Mesendoderm (in vitro differentiated cells): ENCODE measurements around the gene HELZ2.

Experiments
- DNase-seq: peaks from one replicate; pipeline ENCODE4 v3.0.0; 2013
- H2AK5ac ChIP-seq: 2 replicates; pipeline ENCODE4 v1.6.1; 2013; ENCODE audit warnings: low read length, inconsistent platforms
- H2BK120ac ChIP-seq: 2 replicates; pipeline ENCODE4 v1.6.1; 2013; ENCODE audit warnings: low read depth, mild to moderate bottlenecking, low read length, moderate library complexity, mixed read lengths
- H2BK15ac ChIP-seq: replicated peaks from 2 replicates; pipeline ENCODE4 v1.6.1; 2013; ENCODE audit warnings: low read depth, mild to moderate bottlenecking, moderate library complexity
- H2BK5ac ChIP-seq: 2 replicates; pipeline ENCODE4 v1.6.1; 2013; ENCODE audit warnings: low read length, inconsistent platforms
- H3K18ac ChIP-seq: 2 replicates; pipeline ENCODE4 v1.6.1; 2013; ENCODE audit warnings: mild to moderate bottlenecking, low read length, mixed read lengths
- H3K23ac ChIP-seq: one replicate; pipeline ENCODE4 v1.6.1; 2013; ENCODE audit warnings: low read length
- H3K27ac ChIP-seq: 2 replicates; pipeline ENCODE4 v1.5.1; 2013; ENCODE audit warnings: low read depth, mild to moderate bottlenecking, inconsistent platforms, low read length, moderate library complexity
- H3K27me3 ChIP-seq: 2 replicates; pipeline ENCODE4 v1.6.1; 2013; ENCODE audit warnings: low read length, control low read depth, mild to moderate bottlenecking, inconsistent platforms; ENCODE audit not compliant: insufficient read depth, poor library complexity
- H3K36me3 ChIP-seq: 2 replicates; pipeline ENCODE4 v1.6.1; 2013; ENCODE audit warnings: low read length, inconsistent platforms; ENCODE audit not compliant: control insufficient read depth, insufficient read depth
- H3K4ac ChIP-seq: one replicate; pipeline ENCODE4 v1.6.1; 2013; ENCODE audit warnings: low read depth, mild to moderate bottlenecking, low read length, moderate library complexity
- H3K4me1 ChIP-seq: 2 replicates; pipeline ENCODE4 v1.6.1; 2013; ENCODE audit warnings: low read depth, low read length, inconsistent platforms; ENCODE audit not compliant: control insufficient read depth
- H3K4me2 ChIP-seq: 2 replicates; pipeline ENCODE4 v1.6.1; 2013; ENCODE audit warnings: low read length
- H3K4me3 ChIP-seq: 2 replicates; pipeline ENCODE4 v1.5.1; 2013; ENCODE audit warnings: mild to moderate bottlenecking, low read length
- H3K56ac ChIP-seq: one replicate; pipeline ENCODE4 v1.6.1; 2013; ENCODE audit warnings: low read length
- H3K79me1 ChIP-seq: 2 replicates; pipeline ENCODE4 v1.6.1; 2013; ENCODE audit warnings: low read length, inconsistent platforms
- H3K79me2 ChIP-seq: 2 replicates; pipeline ENCODE4 v1.6.1; 2013; ENCODE audit warnings: mild to moderate bottlenecking, low read length; ENCODE audit not compliant: control insufficient read depth, insufficient read depth
- H3K9ac ChIP-seq: 2 replicates; pipeline ENCODE4 v1.6.1; 2013; ENCODE audit warnings: low read length, inconsistent platforms
- H4K5ac ChIP-seq: one replicate; pipeline ENCODE4 v1.6.1; 2013; ENCODE audit warnings: low read length
- H4K8ac ChIP-seq: one replicate; pipeline ENCODE4 v1.6.1; 2013; ENCODE audit warnings: low read depth, mild to moderate bottlenecking, control low read depth, low read length, moderate library complexity
- WGBS: extraction: QIAGEN DNeasy Blood & Tissue Kit; methylation state at CpG from one replicate; pipeline ENCODE4 v1.1.7; 2013; ENCODE audit warnings: low lambda C conversion rate, missing lambda C conversion rate; ENCODE audit not compliant: insufficient coverage; ENCODE audit errors: extremely low coverage; 5-methylcytosine and 5-hydroxymethylcytosine counted together

HELZ2 gene

DNA sequence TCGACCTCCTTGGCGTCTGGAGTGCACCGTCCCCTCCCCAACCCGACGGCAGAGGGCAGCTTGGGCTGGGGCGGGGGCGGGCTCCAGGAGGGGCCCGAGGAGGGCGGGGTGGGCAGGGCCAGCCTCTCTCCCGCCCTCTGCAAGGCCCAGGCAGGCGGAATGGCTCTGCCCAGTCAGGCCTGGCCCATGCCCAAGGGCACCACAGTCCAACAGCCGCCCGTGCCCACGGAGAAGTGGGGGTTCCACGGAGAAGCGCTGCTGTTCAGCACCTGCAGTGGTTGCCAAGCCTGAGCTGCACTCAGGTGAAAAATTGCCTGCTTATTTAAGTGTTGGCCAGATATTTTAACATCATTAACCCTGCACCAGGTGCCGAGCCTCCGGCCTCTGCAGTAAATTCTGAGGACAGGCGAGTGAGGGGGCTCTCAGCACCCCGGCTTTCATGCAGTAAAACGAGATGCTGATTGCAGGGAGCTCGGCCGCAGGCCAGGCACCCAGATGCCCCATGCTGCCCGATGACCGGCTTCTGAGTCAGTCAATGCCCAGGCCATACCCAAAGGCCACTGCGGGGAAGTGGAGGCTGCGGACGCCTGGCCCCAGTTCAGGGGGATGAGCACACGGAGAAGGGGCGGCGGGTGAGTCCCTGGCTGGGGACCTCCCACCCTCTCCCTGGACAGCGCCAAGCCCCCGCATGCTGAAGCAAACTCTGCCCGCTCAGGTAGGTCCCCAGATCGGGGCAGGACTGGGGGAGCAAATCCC lies 26.1 kb downstream of the HELZ2 start, which contains the start of gene SRMS:
SRMS (minus strand) TSS at position 25 of the 756 bp plus-strand sequence. CDS start 286 bp downstream, outside the sequence.
- Histone ChIP-seq H2BK15ac (no peak within 1 kb of the TSS), H3K56ac (peak within 1 kb of the TSS; percentile 74), H3K9ac (no peak within 1 kb of the TSS), H3K79me1 (no peaks in the 10 kb centered on the region), H2BK120ac (no peak within 1 kb of the TSS), H3K27ac (no peak within 1 kb of the TSS), H4K5ac (no peak within 1 kb of the TSS), H4K8ac (no peak within 1 kb of the TSS), H3K4me1 (peaks cover under 1% of the 10 kb centered on the region), H3K79me2 (no peaks in the 10 kb centered on the region), H3K27me3 (no peaks in the 10 kb centered on the region), H3K4me2 (no peak within 1 kb of the TSS), H2BK5ac (no peak within 1 kb of the TSS), H3K4me3 (no peak within 1 kb of the TSS), H3K18ac (no peak within 1 kb of the TSS), H2AK5ac (no peak within 1 kb of the TSS), H3K4ac (no peak within 1 kb of the TSS), H3K36me3 (no peaks in the 10 kb centered on the region), H3K23ac (no peak within 1 kb of the TSS)
- DNase-seq, result peak; percentile 39
- WGBS, result no CpG with 5 or more reads among the region's 35 CpGs

DNA sequence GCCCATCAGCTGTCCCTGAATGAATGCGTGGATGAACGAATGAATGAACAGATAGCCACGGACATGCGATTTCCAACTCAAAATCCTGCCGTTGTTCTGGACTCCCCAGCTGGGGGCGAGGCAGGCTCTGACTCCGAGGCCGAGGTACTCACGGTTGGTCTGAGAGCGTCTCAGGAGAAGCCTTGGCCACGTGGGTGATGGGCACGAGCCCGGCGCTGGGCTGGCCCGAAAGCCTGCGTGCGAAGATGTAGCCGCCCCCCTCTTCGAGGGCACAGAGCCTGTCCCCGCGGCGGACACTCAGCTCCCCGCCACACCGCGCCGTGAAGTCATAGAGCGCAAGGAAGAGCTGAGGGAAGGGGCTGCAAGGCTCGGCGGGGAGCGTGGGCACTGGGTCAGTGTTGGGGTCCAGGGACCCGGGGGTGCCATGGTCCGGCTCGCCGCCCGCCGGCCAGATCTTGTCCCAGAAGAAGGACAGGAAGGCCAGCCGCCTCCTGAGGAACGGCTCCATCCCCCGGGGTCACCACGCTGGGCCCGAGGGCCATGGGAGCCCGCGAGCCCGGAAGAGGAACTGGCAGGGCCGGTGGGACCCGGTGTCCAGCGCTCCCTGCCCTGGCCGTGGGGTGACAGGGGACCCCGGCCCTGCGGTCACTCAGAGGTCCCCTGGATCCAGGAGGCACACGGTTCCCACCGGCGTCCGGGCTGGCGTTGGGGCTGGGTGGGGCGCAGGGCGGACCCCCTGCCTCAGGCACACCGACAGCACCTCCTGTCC lies 26.9 kb downstream of the HELZ2 start:
- Histone ChIP-seq H2BK5ac (no peak overlapping the region), H3K79me2 (no peaks in the 10 kb centered on the region), H3K9ac (no peak overlapping the region), H3K4me3 (no peak overlapping the region), H3K27ac (no peak overlapping the region), H4K5ac (no peak overlapping the region), H3K23ac (no peak overlapping the region), H2BK120ac (no peak overlapping the region), H2AK5ac (no peak overlapping the region), H3K4ac (no peak overlapping the region), H3K79me1 (no peaks in the 10 kb centered on the region), H3K36me3 (no peaks in the 10 kb centered on the region), H3K56ac (peak overlapping the region; percentile 74), H3K4me1 (no peaks in the 10 kb centered on the region), H4K8ac (no peak overlapping the region), H3K4me2 (no peak overlapping the region), H3K18ac (no peak overlapping the region), H2BK15ac (no peak overlapping the region), H3K27me3 (no peaks in the 10 kb centered on the region)
- DNase-seq, result no peak
- no CpG with 5 or more reads among the region's 58 CpGs for WGBS

DNA sequence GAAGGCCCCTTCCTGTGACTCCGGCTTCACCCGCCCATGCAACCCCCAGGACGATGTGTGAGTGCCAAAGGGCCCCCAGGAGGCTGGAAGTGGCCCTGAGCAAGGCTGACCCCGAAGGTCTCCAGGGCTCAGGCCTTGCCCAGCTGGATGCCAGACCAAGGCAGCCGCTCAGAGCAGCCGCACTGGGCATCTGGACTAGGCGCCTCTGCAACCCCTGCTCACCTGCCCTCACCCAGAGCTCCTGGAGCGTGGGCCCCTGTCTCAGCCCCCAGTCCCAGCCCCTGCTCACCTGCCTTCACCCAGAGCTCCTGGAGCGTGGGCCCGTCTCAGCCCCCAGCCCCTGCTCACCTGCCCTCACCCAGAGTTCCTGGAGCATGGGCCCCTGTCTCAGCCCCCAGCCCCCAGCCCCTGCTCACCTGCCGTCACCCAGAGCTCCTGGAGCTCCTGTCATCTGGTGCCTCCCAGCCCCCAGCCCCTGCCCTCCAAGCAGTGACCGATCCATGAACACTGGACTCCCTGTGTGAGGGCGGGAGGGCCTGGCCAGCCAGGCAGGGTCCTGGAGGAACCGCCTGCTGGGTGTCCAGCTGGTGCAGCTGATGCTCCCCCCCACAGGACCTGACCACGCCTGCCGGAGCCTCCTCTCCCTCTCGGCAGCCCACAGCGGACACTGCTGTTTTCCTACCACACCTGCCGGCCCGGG lies 27.6 kb downstream of the HELZ2 start:
- DNase-seq, result no peak
- no peaks in the 10 kb centered on the region for H3K79me1 ChIP-seq
- H4K5ac ChIP-seq, result no peak overlapping the region
- H3K4me1 ChIP-seq, result no peaks in the 10 kb centered on the region
- no peak overlapping the region for H2BK15ac ChIP-seq
- no peak overlapping the region for H3K4me3 ChIP-seq
- no peak overlapping the region for H3K23ac ChIP-seq
- H2BK5ac ChIP-seq, result no peak overlapping the region
- no peaks in the 10 kb centered on the region for H3K79me2 ChIP-seq
- no peak overlapping the region for H3K18ac ChIP-seq
- no peak overlapping the region for H3K4ac ChIP-seq
- no peaks in the 10 kb centered on the region for H3K36me3 ChIP-seq
- no peaks in the 10 kb centered on the region for H3K27me3 ChIP-seq
- no peak overlapping the region for H4K8ac ChIP-seq
- no peak overlapping the region for H2AK5ac ChIP-seq
- WGBS, result no CpG with 5 or more reads among the region's 20 CpGs
- H3K27ac ChIP-seq, result no peak overlapping the region
- no peak overlapping the region for H2BK120ac ChIP-seq
- H3K9ac ChIP-seq, result no peak overlapping the region
- no peak overlapping the region for H3K56ac ChIP-seq
- H3K4me2 ChIP-seq, result no peak overlapping the region

DNA sequence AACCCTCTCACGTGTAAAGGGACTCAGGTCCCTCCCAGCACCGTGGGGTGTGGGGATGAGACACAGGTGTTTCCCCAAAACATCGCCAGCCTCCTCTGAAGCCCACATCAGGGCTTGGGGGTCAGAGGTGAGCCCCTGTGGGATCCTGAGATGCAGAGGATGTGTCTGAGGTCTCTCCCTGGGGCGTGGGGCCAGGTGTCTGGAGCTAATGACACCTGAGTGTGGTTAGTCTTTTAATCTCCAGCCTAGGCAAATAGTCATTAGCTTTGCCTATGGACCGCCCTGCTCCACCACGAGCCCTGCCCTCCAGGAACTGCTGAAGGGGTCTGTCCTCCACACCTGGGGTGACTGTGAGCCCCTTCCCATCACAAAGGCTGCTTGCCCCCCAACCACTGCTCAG lies 28.2 kb downstream of the HELZ2 start:
- Histone ChIP-seq H3K79me2 (no peaks in the 10 kb centered on the region), H4K8ac (no peak overlapping the region), H2BK15ac (no peak overlapping the region), H3K56ac (no peak overlapping the region), H2AK5ac (no peak overlapping the region), H3K4me3 (no peak overlapping the region), H3K4me1 (no peaks in the 10 kb centered on the region), H3K79me1 (no peaks in the 10 kb centered on the region), H3K27ac (no peak overlapping the region), H3K36me3 (no peaks in the 10 kb centered on the region), H3K18ac (no peak overlapping the region), H2BK5ac (no peak overlapping the region), H3K23ac (no peak overlapping the region), H3K4me2 (no peak overlapping the region), H3K4ac (no peak overlapping the region), H4K5ac (no peak overlapping the region), H2BK120ac (no peak overlapping the region), H3K27me3 (no peaks in the 10 kb centered on the region), H3K9ac (no peak overlapping the region)
- no CpG with 5 or more reads among the region's 6 CpGs for WGBS
- no peak for DNase-seq

DNA sequence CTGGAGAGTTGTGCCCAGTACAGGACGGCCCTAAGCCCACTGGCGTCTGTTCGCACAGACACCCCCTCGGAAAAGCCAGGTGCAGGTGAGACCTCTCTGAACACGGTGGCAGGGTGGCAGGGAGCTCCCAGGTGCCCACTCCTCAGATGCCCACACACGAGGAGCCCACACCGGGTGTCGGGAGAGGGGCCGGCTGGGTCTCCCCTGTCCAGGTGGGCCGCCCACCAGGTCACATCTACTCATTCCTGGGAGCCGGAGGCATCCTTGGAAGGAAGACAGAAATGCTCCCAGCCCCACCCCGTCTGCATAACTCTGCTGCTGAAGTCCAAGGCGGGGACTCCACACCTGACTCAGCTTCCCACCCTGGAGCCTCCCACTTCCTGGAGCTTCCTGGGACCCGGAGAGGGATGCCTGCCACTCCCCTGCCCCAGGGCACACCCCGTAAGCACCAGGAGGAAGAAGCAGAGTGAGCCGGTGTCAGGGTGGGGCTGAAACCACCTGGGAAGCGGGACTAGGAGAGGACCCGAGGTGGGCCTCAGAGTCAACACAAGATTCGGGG lies 29.0 kb downstream of the HELZ2 start:
- no peak overlapping the region for H3K4ac ChIP-seq

More for the DNA sequence above, 29.0 kb downstream of the HELZ2 start:
- no peak overlapping the region for H3K4me3 ChIP-seq
- DNase-seq, result no peak
- no peak overlapping the region for H4K5ac ChIP-seq
- no peak overlapping the region for H3K56ac ChIP-seq
- H3K4me1 ChIP-seq, result no peaks in the 10 kb centered on the region
- no CpG with 5 or more reads among the region's 19 CpGs for WGBS
- H3K23ac ChIP-seq, result no peak overlapping the region
- H3K27me3 ChIP-seq, result no peaks in the 10 kb centered on the region
- H3K79me2 ChIP-seq, result no peaks in the 10 kb centered on the region
- no peak overlapping the region for H3K9ac ChIP-seq
- H3K36me3 ChIP-seq, result no peaks in the 10 kb centered on the region
- no peak overlapping the region for H2BK5ac ChIP-seq
- H3K27ac ChIP-seq, result no peak overlapping the region
- no peak overlapping the region for H3K18ac ChIP-seq
- H2AK5ac ChIP-seq, result no peak overlapping the region
- H3K79me1 ChIP-seq, result no peaks in the 10 kb centered on the region
- no peak overlapping the region for H4K8ac ChIP-seq
- H3K4me2 ChIP-seq, result no peak overlapping the region
- no peak overlapping the region for H2BK120ac ChIP-seq
- no peak overlapping the region for H2BK15ac ChIP-seq
